Loucy (cell line): ENCODE data around the gene TAAR5.
"Not testable (repeated sequence)": the region's sequence is repeated elsewhere in the genome, so short reads cannot be mapped to it uniquely, and the experiment has no call there.

ENCODE experiments used
- H2AFZ ChIP-seq: fragments of 200-600 bp; sonication (generic); 2 replicates; pipeline ENCODE4 v1.6.0; 2016; ENCODE audit warnings: antibody characterized with exemption, mild to moderate bottlenecking, low read length, moderate library complexity
- H3F3A ChIP-seq: fragments of 200-600 bp; 2 replicates; pipeline ENCODE4 v1.6.0; 2016; ENCODE audit warnings: antibody characterized with exemption, low read depth, mild to moderate bottlenecking
- H3K27me3 ChIP-seq: fragments of 200-600 bp; sonication (generic); 2 replicates; pipeline ENCODE4 v1.6.1; 2014; ENCODE audit warnings: low read length, mild to moderate bottlenecking; ENCODE audit not compliant: insufficient read depth, poor library complexity, severe bottlenecking
- H3K36me3 ChIP-seq: fragments of 200-600 bp; sonication (generic); 2 replicates; pipeline ENCODE4 v1.6.1; 2016; ENCODE audit warnings: low read length; ENCODE audit not compliant: insufficient read depth
- H3K4me1 ChIP-seq: fragments of 200-600 bp; sonication (generic); 2 replicates; pipeline ENCODE4 v1.5.1; 2014; ENCODE audit warnings: low read length, mild to moderate bottlenecking; ENCODE audit not compliant: insufficient read depth, poor library complexity, severe bottlenecking
- H3K4me2 ChIP-seq: fragments of 200-600 bp; sonication (generic); 2 replicates; pipeline ENCODE4 v1.6.0; 2014; ENCODE audit warnings: antibody characterized with exemption, low read length, low read depth, mild to moderate bottlenecking; ENCODE audit not compliant: poor library complexity, severe bottlenecking
- H3K4me3 ChIP-seq: fragments of 200-600 bp; sonication (generic); 2 replicates; pipeline ENCODE4 v1.5.1; 2014; ENCODE audit warnings: low read length, mild to moderate bottlenecking, mixed read lengths; ENCODE audit not compliant: poor library complexity, severe bottlenecking
- H3K79me2 ChIP-seq: fragments of 200-600 bp; sonication (generic); 2 replicates; pipeline ENCODE4 v1.6.1; 2014; ENCODE audit warnings: low read length; ENCODE audit not compliant: insufficient read depth
- H3K9ac ChIP-seq: fragments of 200-600 bp; sonication (generic); 2 replicates; pipeline ENCODE4 v1.6.0; 2014; ENCODE audit warnings: mild to moderate bottlenecking, low read depth, low read length, moderate library complexity; ENCODE audit not compliant: poor library complexity, severe bottlenecking
- H3K9me2 ChIP-seq: fragments of 200-600 bp; sonication (generic); replicated peaks from 2 replicates; pipeline ENCODE4 v1.6.1; 2016; ENCODE audit warnings: low read depth, low read length, mixed read lengths
- H3K9me3 ChIP-seq: fragments of 200-600 bp; sonication (generic); 2 replicates; pipeline ENCODE4 v1.6.1; 2014; ENCODE audit warnings: mild to moderate bottlenecking, antibody characterized with exemption, low read length, low read depth; ENCODE audit not compliant: insufficient read depth
- H4K20me1 ChIP-seq: fragments of 200-600 bp; sonication (generic); 2 replicates; pipeline ENCODE4 v1.6.0; 2014; ENCODE audit warnings: antibody characterized with exemption, low read length, mild to moderate bottlenecking; ENCODE audit not compliant: insufficient read depth, poor library complexity, severe bottlenecking
- EZH2phosphoT487 ChIP-seq: fragments of 200-600 bp; IDR thresholded peaks from 2 replicates; pipeline ENCODE4 v1.6.1; 2018; ENCODE audit warnings: antibody characterized with exemption, mild to moderate bottlenecking, moderate library complexity, borderline replicate concordance
- TF ChIP-seq, protein P1 (sequence below): fragments of 200-600 bp; sonication (generic); conservative IDR thresholded peaks from 2 replicates; pipeline ENCODE4 v1.5.1; 2014; ENCODE audit warnings: mild to moderate bottlenecking, antibody characterized with exemption, low read length

TAAR5 gene

DNA sequence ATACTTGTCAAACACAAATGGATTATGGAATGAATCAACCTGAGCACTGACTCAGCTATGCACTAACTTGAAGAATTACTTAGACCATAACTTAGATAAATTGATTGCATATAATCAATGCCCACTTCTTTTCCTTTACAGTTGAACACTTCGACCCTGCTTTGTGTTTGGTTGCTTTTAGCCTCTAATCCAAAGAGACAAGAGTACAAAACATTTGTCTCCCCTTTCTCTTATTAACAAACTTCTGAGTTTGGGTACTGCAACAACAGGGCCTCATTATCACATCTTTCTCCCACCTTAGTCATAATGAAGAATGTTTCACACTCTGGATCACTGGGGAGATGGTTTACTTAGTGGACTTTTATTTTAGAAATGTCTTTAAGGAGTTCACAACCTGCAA, 22.0 kb downstream of the TAAR5 start:
- Histone ChIP-seq H4K20me1 (no peaks in the 10 kb centered on the region), H3K9me2 (no peaks in the 10 kb centered on the region), H3K4me1 (no peaks in the 10 kb centered on the region), H3K9me3 (no peaks in the 10 kb centered on the region), H3K36me3 (no peaks in the 10 kb centered on the region), H3F3A (no peaks in the 10 kb centered on the region), H3K4me3 (no peak overlapping the region), H3K9ac (no peak overlapping the region), H2AFZ (no peak overlapping the region), H3K79me2 (no peaks in the 10 kb centered on the region), H3K27me3 (no peaks in the 10 kb centered on the region), H3K4me2 (no peak overlapping the region)
- no peak for TF ChIP-seq EZH2phosphoT487
- TF ChIP-seq, protein P1, sequence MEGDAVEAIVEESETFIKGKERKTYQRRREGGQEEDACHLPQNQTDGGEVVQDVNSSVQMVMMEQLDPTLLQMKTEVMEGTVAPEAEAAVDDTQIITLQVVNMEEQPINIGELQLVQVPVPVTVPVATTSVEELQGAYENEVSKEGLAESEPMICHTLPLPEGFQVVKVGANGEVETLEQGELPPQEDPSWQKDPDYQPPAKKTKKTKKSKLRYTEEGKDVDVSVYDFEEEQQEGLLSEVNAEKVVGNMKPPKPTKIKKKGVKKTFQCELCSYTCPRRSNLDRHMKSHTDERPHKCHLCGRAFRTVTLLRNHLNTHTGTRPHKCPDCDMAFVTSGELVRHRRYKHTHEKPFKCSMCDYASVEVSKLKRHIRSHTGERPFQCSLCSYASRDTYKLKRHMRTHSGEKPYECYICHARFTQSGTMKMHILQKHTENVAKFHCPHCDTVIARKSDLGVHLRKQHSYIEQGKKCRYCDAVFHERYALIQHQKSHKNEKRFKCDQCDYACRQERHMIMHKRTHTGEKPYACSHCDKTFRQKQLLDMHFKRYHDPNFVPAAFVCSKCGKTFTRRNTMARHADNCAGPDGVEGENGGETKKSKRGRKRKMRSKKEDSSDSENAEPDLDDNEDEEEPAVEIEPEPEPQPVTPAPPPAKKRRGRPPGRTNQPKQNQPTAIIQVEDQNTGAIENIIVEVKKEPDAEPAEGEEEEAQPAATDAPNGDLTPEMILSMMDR = no peak

DNA sequence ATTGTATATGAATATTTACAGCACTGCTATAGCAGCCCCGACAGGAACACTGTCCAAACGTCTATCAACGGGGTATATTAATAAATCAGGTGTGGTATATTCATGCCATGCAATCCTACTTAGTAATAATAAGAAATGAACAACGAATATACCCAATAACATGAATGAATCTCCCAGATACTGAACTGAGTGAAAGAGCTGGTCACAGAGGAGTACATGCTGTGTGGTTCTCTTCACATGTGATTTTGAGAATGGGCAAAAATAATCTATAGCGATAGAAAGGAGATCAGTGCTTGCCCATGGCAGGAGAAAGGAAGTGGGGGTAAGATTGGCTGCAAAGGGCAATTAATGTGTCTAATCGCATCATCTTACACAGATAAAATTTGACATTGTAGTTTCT, 23.1 kb downstream of the TAAR5 start:
- no peaks in the 10 kb centered on the region for H3F3A ChIP-seq
- H2AFZ ChIP-seq = no peak overlapping the region
- TF ChIP-seq, protein P1 = no peak
- TF ChIP-seq EZH2phosphoT487 = no peak
- H3K9me2 ChIP-seq = no peaks in the 10 kb centered on the region
- H4K20me1 ChIP-seq = no peaks in the 10 kb centered on the region
- no peaks in the 10 kb centered on the region for H3K79me2 ChIP-seq
- H3K4me2 ChIP-seq = no peak overlapping the region
- H3K36me3 ChIP-seq = no peaks in the 10 kb centered on the region
- H3K9me3 ChIP-seq = no peaks in the 10 kb centered on the region
- H3K9ac ChIP-seq = no peak overlapping the region
- no peak overlapping the region for H3K4me3 ChIP-seq
- no peaks in the 10 kb centered on the region for H3K27me3 ChIP-seq
- no peaks in the 10 kb centered on the region for H3K4me1 ChIP-seq

DNA sequence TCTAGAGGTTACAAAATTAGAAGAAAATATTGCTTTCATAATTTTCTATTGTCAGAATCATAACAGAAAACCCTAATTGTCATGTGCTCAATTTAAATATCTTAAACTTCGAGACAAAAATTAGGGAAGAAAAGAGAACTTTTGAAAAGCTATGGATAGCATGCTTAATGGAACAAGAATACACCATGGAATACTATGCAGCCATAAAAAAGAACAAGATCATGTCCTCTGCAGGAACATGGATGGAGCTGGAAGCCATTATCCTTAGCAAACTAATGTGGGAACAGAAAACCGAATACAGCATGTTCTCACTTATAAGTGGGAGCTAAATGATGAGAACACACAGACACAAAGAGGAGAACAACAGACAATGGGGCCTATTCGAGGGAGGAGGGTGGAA, 29.5 kb downstream of the TAAR5 start:
- H3K9me2 ChIP-seq, H3F3A ChIP-seq, H3K36me3 ChIP-seq, H2AFZ ChIP-seq, H3K4me2 ChIP-seq, H3K9me3 ChIP-seq, H3K9ac ChIP-seq, H4K20me1 ChIP-seq, H3K27me3 ChIP-seq, H3K79me2 ChIP-seq, H3K4me1 ChIP-seq, H3K4me3 ChIP-seq: not testable (repeated sequence)

DNA sequence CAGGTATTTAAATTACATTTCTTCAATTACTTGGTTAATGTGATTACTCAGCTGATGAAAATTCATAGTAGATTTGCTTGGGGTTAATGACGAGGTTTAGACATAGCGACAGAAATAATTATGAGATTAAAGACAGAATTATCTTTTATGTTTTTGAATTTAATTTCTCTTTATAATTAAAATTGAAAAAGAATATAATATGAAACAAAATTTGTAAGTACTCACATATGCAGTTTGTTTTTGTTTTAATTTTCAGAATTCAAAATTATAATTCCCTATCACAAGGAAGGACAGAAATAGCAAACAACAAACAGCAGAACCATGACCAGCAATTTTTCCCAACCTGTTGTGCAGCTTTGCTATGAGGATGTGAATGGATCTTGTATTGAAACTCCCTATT, 37.2 kb downstream of the TAAR5 start, which contains the start of gene TAAR8:
TAAR8 (plus strand) TSS at position 301 of the 400 bp plus-strand sequence; CDS start at position 322, 21 bp downstream.
- no peaks in the 10 kb centered on the region for H3K79me2 ChIP-seq
- H3K9ac ChIP-seq = no peak within 1 kb of the TSS
- H3K9me3 ChIP-seq = no peaks in the 10 kb centered on the region
- H3K9me2 ChIP-seq = no peaks in the 10 kb centered on the region
- H3F3A ChIP-seq = no peaks in the 10 kb centered on the region
- H3K4me1 ChIP-seq = no peaks in the 10 kb centered on the region
- H2AFZ ChIP-seq = no peak within 1 kb of the TSS
- no peaks in the 10 kb centered on the region for H3K36me3 ChIP-seq
- TF ChIP-seq EZH2phosphoT487 = no peak
- TF ChIP-seq, protein P1 = no peak
- H3K4me3 ChIP-seq = no peak within 1 kb of the TSS
- no peaks in the 10 kb centered on the region for H4K20me1 ChIP-seq
- H3K27me3 ChIP-seq = no peaks in the 10 kb centered on the region
- no peak within 1 kb of the TSS for H3K4me2 ChIP-seq
